ENCODE results near the gene ADAM17. TPM values are rescaled to one million over a fixed set of nuclear protein-coding genes. Genes with fewer than 3 reads are reported as not detected.
A peak's percentile ranks its signal among the peaks of the same experiment; 100 is the strongest.
"Not testable (repeated sequence)": the region's sequence is repeated elsewhere in the genome, so short reads cannot be mapped to it uniquely, and the experiment has no call there.

ADAM17 gene
- polyA plus RNA-seq, 1 experiment = 14.0 TPM

DNA sequence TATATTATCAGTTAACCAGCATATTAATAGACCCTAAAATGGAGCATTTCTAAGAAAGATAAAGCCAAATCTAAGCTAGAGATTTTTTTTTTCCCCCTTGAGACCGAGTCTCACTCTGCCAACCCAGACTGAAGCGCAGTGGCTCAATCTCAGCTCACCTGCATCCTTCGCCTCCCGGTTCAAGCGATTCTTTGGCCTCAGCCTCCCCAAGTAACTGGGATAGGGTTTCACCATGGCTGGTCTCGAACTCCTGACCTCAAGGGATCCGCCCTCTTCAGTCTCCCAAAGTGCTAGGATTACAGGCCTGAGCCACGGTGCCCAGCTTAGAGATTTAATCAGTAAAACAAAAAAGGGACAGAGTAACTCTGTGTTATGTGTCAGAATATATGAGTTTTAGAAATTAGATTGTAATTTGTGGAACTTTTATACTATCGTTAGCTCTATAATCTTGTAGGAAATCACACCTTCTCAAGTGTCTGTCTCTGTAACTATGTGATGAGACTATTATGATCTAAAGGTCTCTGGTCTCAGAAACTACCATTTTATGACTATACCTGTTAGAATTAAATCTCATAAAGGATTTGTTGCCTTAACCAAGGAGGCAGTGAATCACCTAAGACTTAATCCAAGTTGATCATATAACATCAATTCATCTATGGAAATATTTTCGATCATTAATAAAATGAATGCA lies 41.1 kb upstream of the ADAM17 start:
- no peak for DNase-seq (ENCODE audit: low read depth, low spot score)
- Histone ChIP-seq H3K9me3 (ENCODE audit: control insufficient read depth, insufficient read depth, low read length) (peaks cover 6% of the 10 kb centered on the region), H3K27me3 (ENCODE audit: control insufficient read depth, insufficient read depth, low read length) (no peaks in the 10 kb centered on the region), H3K4me3 (ENCODE audit: low read depth, low read length) (no peak overlapping the region), H3K27ac (ENCODE audit: low read depth, low read length) (no peak overlapping the region)
- ChIA-PET CTCF (interaction anchor here (0.6 kb wide), 2 partner anchors 11 to 17 kb away, joined by 3 to 4 read pairs; no protein-coding TSS in a partner anchor), POLR2A (no interaction called here)
- TF ChIP-seq, protein P1, sequence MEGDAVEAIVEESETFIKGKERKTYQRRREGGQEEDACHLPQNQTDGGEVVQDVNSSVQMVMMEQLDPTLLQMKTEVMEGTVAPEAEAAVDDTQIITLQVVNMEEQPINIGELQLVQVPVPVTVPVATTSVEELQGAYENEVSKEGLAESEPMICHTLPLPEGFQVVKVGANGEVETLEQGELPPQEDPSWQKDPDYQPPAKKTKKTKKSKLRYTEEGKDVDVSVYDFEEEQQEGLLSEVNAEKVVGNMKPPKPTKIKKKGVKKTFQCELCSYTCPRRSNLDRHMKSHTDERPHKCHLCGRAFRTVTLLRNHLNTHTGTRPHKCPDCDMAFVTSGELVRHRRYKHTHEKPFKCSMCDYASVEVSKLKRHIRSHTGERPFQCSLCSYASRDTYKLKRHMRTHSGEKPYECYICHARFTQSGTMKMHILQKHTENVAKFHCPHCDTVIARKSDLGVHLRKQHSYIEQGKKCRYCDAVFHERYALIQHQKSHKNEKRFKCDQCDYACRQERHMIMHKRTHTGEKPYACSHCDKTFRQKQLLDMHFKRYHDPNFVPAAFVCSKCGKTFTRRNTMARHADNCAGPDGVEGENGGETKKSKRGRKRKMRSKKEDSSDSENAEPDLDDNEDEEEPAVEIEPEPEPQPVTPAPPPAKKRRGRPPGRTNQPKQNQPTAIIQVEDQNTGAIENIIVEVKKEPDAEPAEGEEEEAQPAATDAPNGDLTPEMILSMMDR (IDR thresholded peaks at IDR 0.05; ENCODE audit: low read depth, low read length) = no peak

DNA sequence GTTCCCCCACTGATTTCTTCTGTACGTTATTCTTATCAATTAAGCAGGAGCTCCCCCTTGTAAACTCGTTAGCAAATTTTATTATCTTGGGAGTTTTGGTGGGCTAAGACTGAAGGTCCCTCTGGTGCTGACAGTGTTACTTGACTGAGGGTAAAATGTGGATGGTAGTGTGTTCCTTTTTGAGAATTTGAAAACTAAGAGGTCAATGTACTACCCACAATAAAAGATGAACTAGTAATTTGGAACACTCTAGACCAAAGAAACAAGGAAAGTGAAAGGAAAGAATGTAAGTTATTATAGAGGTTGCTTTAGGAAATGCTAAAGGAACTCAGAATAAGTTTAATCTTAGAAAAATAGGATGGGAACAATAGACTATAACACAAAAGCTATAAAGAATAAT lies 40.1 kb upstream of the ADAM17 start:
- Histone ChIP-seq H3K4me3 (ENCODE audit: low read depth, low read length) (no peak overlapping the region), H3K27me3 (ENCODE audit: control insufficient read depth, insufficient read depth, low read length) (no peaks in the 10 kb centered on the region), H3K27ac (ENCODE audit: low read depth, low read length) (no peak overlapping the region), H3K9me3 (ENCODE audit: control insufficient read depth, insufficient read depth, low read length) (peaks cover 6% of the 10 kb centered on the region)
- TF ChIP-seq, protein P1 (IDR thresholded peaks at IDR 0.05; ENCODE audit: low read depth, low read length) = no peak
- ChIA-PET CTCF (interaction anchor here (1.0 kb wide), 1 partner anchor 218 kb away, joined by 3 read pairs; no protein-coding TSS in a partner anchor), POLR2A (interaction anchor here (1.2 kb wide), 1 partner anchor 35 kb away, joined by 6 read pairs; the partner anchor contains the start of gene YWHAQ)
- DNase-seq (ENCODE audit: low read depth, low spot score) = no peak

DNA sequence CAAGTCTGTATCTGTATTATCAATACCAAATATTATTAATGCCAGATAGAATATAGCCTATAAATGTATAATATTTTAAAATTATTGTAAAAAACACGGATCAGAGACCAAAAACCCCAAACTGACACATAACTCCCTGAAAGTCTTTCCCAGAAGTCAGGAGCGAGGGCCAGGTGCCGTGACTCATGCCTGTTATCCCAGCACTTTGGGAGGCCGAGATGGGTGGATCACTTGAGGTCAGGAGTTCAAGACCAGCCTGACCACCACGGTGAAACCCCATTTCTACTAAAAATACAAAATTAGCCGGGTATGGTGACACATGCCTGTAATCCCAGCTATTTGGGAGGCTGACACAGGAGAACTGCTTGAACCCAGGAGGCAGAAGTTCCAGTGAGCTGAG lies 39.6 kb upstream of the ADAM17 start:
- DNase-seq (ENCODE audit: low read depth, low spot score); H3K4me3 ChIP-seq (ENCODE audit: low read depth, low read length); H3K9me3 ChIP-seq (ENCODE audit: control insufficient read depth, insufficient read depth, low read length); H3K27me3 ChIP-seq (ENCODE audit: control insufficient read depth, insufficient read depth, low read length): not testable (repeated sequence)
- ChIA-PET POLR2A (interaction anchor here (0.6 to 1.2 kb wide), 3 partner anchors 27 to 39 kb away, joined by 3 to 6 read pairs (median 3); partner anchors contain the start of genes ADAM17 and YWHAQ), CTCF (interaction anchor here (0.7 to 1.0 kb wide), 3 partner anchors 39 to 218 kb away, joined by 3 to 5 read pairs (median 3); no protein-coding TSS in a partner anchor)
- H3K27ac ChIP-seq (ENCODE audit: low read depth, low read length) = peak overlapping the region; percentile 59

DNA sequence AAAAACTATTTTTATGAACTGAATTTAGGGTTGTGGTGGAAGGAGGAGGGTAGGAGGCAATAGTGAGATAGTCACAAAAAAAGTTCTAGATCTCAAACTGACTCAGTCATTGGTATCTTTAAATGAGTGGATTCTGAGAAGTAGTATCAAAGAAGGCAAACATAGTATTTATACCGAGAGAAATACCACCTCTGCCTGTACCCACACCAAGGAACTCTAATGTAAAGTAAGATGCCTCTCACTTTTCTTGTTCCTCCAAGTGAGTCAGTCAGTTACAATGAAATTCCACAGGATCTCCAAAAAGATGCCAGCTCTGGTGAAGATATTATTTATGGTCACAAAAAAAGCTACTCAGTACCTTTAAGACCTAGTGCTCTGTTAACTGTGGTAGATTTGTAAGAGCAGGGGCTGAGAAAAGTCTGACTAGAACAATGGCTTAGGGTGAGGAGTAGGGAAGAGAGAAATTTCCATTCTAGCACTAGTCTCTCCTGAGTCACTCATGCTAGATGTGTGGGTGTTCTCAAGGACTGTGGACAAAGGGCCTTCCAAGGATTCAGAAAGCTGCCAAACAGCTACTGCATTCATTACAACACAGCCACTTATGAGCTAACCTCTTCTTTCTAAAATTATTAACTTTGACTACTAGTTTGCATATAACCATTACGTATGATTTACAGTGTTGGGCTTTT lies 38.9 kb upstream of the ADAM17 start:
- DNase-seq (ENCODE audit: low read depth, low spot score) = peak; percentile 50
- TF ChIP-seq, protein P1 (IDR thresholded peaks at IDR 0.05; ENCODE audit: low read depth, low read length) = no peak
- Histone ChIP-seq H3K27me3 (ENCODE audit: control insufficient read depth, insufficient read depth, low read length) (no peaks in the 10 kb centered on the region), H3K4me3 (ENCODE audit: low read depth, low read length) (no peak overlapping the region), H3K27ac (ENCODE audit: low read depth, low read length) (peak overlapping the region; percentile 33), H3K9me3 (ENCODE audit: control insufficient read depth, insufficient read depth, low read length) (no peaks in the 10 kb centered on the region; the same call in 1 of the 2 replicates)
- ChIA-PET POLR2A (interaction anchor here (0.6 to 1.2 kb wide), 4 partner anchors 26 to 39 kb away, joined by 3 to 10 read pairs (median 4); partner anchors contain the start of genes ADAM17 and YWHAQ), CTCF (interaction anchor here (0.6 to 1.0 kb wide), 3 partner anchors 38 to 206 kb away, joined by 3 to 5 read pairs (median 3); no protein-coding TSS in a partner anchor)

DNA sequence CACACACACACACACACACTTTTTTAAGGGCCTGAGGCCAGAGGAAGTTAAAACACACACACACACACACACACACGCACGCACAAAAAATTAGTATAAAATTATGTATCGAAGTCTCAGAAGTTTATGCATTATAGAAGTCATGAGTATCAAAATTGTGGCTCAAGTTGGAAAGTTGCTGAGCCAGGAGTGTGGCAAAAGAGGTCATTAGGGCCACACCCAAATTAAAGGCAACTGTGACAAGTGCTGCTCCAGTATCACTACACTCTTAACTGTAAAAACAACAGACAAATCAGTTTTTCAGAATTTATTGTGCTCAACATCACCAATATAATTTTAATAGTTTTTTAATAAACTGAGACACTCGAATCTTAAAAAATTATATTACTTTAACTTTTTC lies 38.3 kb upstream of the ADAM17 start:
- no peak for DNase-seq (ENCODE audit: low read depth, low spot score)
- POLR2A ChIA-PET = no interaction called here
- no peak overlapping the region for H3K27ac ChIP-seq (ENCODE audit: low read depth, low read length)
- CTCF ChIA-PET = no interaction called here
- H3K4me3 ChIP-seq (ENCODE audit: low read depth, low read length) = no peak overlapping the region
- H3K9me3 ChIP-seq (ENCODE audit: control insufficient read depth, insufficient read depth, low read length) = no peaks in the 10 kb centered on the region; the same call in 1 of the 2 replicates
- H3K27me3 ChIP-seq (ENCODE audit: control insufficient read depth, insufficient read depth, low read length) = no peaks in the 10 kb centered on the region
- TF ChIP-seq, protein P1 (IDR thresholded peaks at IDR 0.05; ENCODE audit: low read depth, low read length) = no peak

Data from AG04450 (cell line).